HepG2 (cell line): ENCODE measurements around the gene NTRK2. TPM values are rescaled to one million over a fixed set of nuclear protein-coding genes. Genes with fewer than 3 reads are reported as not detected.

Source experiments
- ATAC-seq: fragments of 200-7000 bp; cut with Tn5 transposase; 3 replicates; pipeline ENCODE4 v1.9.1; 2020; ENCODE audit warnings: mild to moderate bottlenecking, moderate library complexity
- BruUV-seq: library from RNA; stranded (reverse); fragments of 400-500 nt; replicated peaks from 2 replicates; lab custom pipeline; 2021; lab: Mats Ljungman, UMichigan
- CTCF ChIA-PET: fragments of 300-600 bp; formaldehyde crosslinking; extraction: SDS; loops from one replicate; lab custom pipeline; 2021; ENCODE audit warnings: low total read pairs, inconsistent platforms, low intra/inter-chr PET ratio; lab: Yijun Ruan, JAX
- POLR2A ChIA-PET: fragments of 350-600 bp; sonication (Branson Sonifier 250); formaldehyde crosslinking; loops from one replicate; lab custom pipeline; 2020; ENCODE audit warnings: antibody characterized with exemption, inconsistent platforms; lab: Yijun Ruan, JAX
- DNase-seq: peaks from one replicate; pipeline ENCODE4 v3.0.0-alpha.2; 2015; ENCODE audit warnings: low spot score
- FAIRE-seq: peaks from 3 replicates; lab custom pipeline; 2011; peaks lifted over from hg19 to GRCh38; lab: Jason Lieb, UNC
- H2AFZ ChIP-seq: one replicate; pipeline ENCODE4 v1.6.1; 2011; ENCODE audit warnings: low read length, inconsistent platforms
- H3K27ac ChIP-seq: fragments of 300-600 bp; 3 replicates; pipeline ENCODE4 v1.8.0; 2011; ENCODE audit warnings: mixed run types, mild to moderate bottlenecking, mixed read lengths, low read length, inconsistent platforms; ENCODE audit not compliant: insufficient read depth; ENCODE audit errors: extremely low read length
- H3K27me3 ChIP-seq, 2 experiments: fragments of 200-600 bp in 1 of 2; 2 replicates in 1 of 2; 3 replicates in 1 of 2; pipeline versions ENCODE4 v1.6.0 to v1.8.0; 2011; ENCODE audit warnings: low read length in 2 of 2, mild to moderate bottlenecking in 2 of 2, moderate library complexity in 2 of 2, inconsistent platforms in 1 of 2; ENCODE audit not compliant: insufficient read depth in 2 of 2, control insufficient read depth in 1 of 2
- H3K36me3 ChIP-seq, 2 experiments: fragments of 200-600 bp in 1 of 2; replicated peaks in 1 of 2; 2 replicates in 1 of 2; 3 replicates in 1 of 2; pipeline versions ENCODE4 v1.5.1 to v1.8.0; 2011; ENCODE audit warnings: low read length in 2 of 2, inconsistent platforms in 1 of 2; ENCODE audit not compliant: insufficient read depth in 2 of 2, control insufficient read depth in 1 of 2
- H3K4me1 ChIP-seq: 2 replicates; pipeline ENCODE4 v1.5.1; 2012; ENCODE audit warnings: low read length, inconsistent platforms; ENCODE audit not compliant: insufficient read depth
- H3K4me2 ChIP-seq: 2 replicates; pipeline ENCODE4 v1.6.0; 2011; ENCODE audit warnings: low read depth, low read length, inconsistent platforms
- H3K4me3 ChIP-seq, 3 experiments: fragments of 200-600 bp in 1 of 3; sonication (generic), shearing (Covaris generic) in 1 of 3; replicated peaks in 1 of 3; 2 replicates each; pipeline ENCODE4 v1.5.1; 2011 to 2016; ENCODE audit warnings: low read length in 3 of 3, inconsistent platforms in 2 of 3, low read depth in 2 of 3, mild to moderate bottlenecking in 2 of 3, control low read depth in 1 of 3, mixed read lengths in 1 of 3; ENCODE audit not compliant: insufficient read depth in 1 of 3
- H3K79me2 ChIP-seq: one replicate; pipeline ENCODE4 v1.6.1; 2011; ENCODE audit warnings: low read length, inconsistent platforms; ENCODE audit not compliant: insufficient read depth
- H3K9ac ChIP-seq: 2 replicates; pipeline ENCODE4 v1.6.0; 2011; ENCODE audit warnings: mild to moderate bottlenecking, low read depth, low read length, inconsistent platforms; ENCODE audit not compliant: insufficient read depth
- H3K9me3 ChIP-seq: 2 replicates; pipeline ENCODE4 v1.5.1; 2012; ENCODE audit warnings: mild to moderate bottlenecking, low read length
- H4K20me1 ChIP-seq: 2 replicates; pipeline ENCODE4 v1.6.0; 2011; ENCODE audit warnings: inconsistent platforms, mild to moderate bottlenecking, low read length, moderate library complexity; ENCODE audit not compliant: insufficient read depth
- MIER2 ChIP-seq: IDR thresholded peaks from 2 replicates; pipeline ENCODE4 v1.6.1; 2016; ENCODE audit warnings: missing biosample characterization, missing genetic modification reagents
- MXD4 ChIP-seq: IDR thresholded peaks from 2 replicates; pipeline ENCODE4 v1.6.1; 2016; ENCODE audit warnings: mild to moderate bottlenecking, missing biosample characterization, missing genetic modification reagents
- RBM39 ChIP-seq: fragments of 200-400 bp; formaldehyde crosslinking; IDR thresholded peaks from one replicate; pipeline ENCODE4 v1.6.1; 2018; ENCODE audit warnings: antibody characterized with exemption, mild to moderate bottlenecking, low read depth, low read length; ENCODE audit not compliant: poor library complexity, severe bottlenecking
- ZNF235 ChIP-seq: sonication (generic); formaldehyde crosslinking; IDR thresholded peaks from 2 replicates; pipeline ENCODE4 v1.8.1; 2023; ENCODE audit warnings: mild to moderate bottlenecking, missing genetic modification reagents, borderline replicate concordance
- ZNF33A ChIP-seq: sonication (generic); formaldehyde crosslinking; IDR thresholded peaks from 2 replicates; pipeline ENCODE4 v1.5.1; 2020; ENCODE audit warnings: missing genetic modification reagents, mild to moderate bottlenecking, moderate library complexity, borderline replicate concordance
- WGBS: methylation state at CpG from one replicate; pipeline ENCODE4 v1.1.6; 2017; ENCODE audit warnings: low lambda C conversion rate; 5-methylcytosine and 5-hydroxymethylcytosine counted together
- in situ Hi-C: cut with HindIII; loops from 2 replicates; pipeline ENCODE4 v1.10.0; 2017; ENCODE audit warnings: low pct_unique_long_range_greater_than_20kb; ENCODE audit not compliant: extremely low pct_ligation_motif_present
- intact Hi-C: fragments of 100-400 bp; cut with micrococcal nuclease; formaldehyde crosslinking; loops from one replicate; pipeline ENCODE4 v1.10.0; 2022; ENCODE audit not compliant: unreplicated experiment
- polyA plus RNA-seq, 8 experiments: library from polyadenylated mRNA; depleted of rRNA in 3 of 8; stranded (reverse) in 7 of 8; unstranded in 1 of 8; fragments of >200 nt; fragmentation: Illumina TruSeq in 4 of 8; extraction: Trizol in 4 of 8; gene quantifications; 2 replicates each; pipeline versions ENCODE4 v1.2.1 to v1.2.3, GENCODE V29; 2011 to 2016; ENCODE audit warnings: low read depth in 4 of 8, missing spikeins in 1 of 8, mixed read lengths in 1 of 8; ENCODE audit not compliant: insufficient read depth in 1 of 8
- total RNA-seq, 5 experiments: library from RNA; depleted of rRNA; stranded (reverse); fragments of >200 nt; fragmentation: Illumina TruSeq; extraction: Trizol; gene quantifications; 2 replicates each; pipeline ENCODE4 v1.2.3, GENCODE V29; 2016; ENCODE audit warnings: low read depth in 1 of 5
- TF ChIP-seq, protein P1 (sequence below): sonication (generic); formaldehyde crosslinking; IDR thresholded peaks from one replicate; pipeline ENCODE4 v1.5.1; 2020; ENCODE audit warnings: mild to moderate bottlenecking, missing genetic modification reagents; ENCODE audit errors: not compliant biosample characterization
- TF ChIP-seq, protein P2 (sequence below): sonication (generic); formaldehyde crosslinking; IDR thresholded peaks from 2 replicates; pipeline ENCODE4 v1.5.1; 2020; ENCODE audit warnings: mild to moderate bottlenecking, missing genetic modification reagents, moderate library complexity
- TF ChIP-seq, protein P3 (sequence below): sonication (generic); formaldehyde crosslinking; IDR thresholded peaks from 2 replicates; pipeline ENCODE4 v1.4.0; 2020; ENCODE audit warnings: missing genetic modification reagents
- TF ChIP-seq, protein P4 (sequence below): sonication (generic); formaldehyde crosslinking; IDR thresholded peaks from 2 replicates; pipeline ENCODE4 v1.5.1; 2020; ENCODE audit warnings: missing genetic modification reagents, mild to moderate bottlenecking, borderline replicate concordance

Gene NTRK2
- total and polyA plus RNA-seq, 2 of the 13 experiments (the other 11 are each of a cell fraction or from before 2014, with no cell fraction given): not detected

DNA sequence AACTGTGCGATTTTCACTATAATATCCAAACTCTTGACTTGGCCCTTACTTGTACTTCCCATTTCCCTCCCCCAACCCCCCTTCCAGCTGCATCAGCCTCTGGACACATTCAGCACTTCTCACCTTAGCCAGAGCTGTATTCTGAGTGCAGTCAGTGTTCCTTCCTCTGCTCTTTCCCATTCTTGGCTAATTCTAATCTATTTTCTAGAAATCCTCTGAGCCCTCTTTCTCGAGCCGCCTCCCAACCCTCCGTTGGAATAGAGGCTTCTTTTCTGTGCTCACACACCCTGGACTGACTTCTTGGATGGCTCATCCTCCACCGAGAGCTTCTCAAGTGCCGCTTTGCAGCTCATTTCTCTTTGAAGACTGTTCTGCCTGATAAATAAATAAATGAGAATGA lies 188.8 kb downstream of the NTRK2 start:
- WGBS: 3% methylated on average over 6 of the region's 6 CpGs
- no peaks in the 10 kb centered on the region for H3K36me3 ChIP-seq
- no peak for FAIRE-seq
- H3K27ac ChIP-seq: no peak overlapping the region
- in situ Hi-C loops: no loop called here
- no peak for ATAC-seq
- no peak overlapping the region for H3K4me3 ChIP-seq
- H2AFZ ChIP-seq: no peak overlapping the region
- 0 out of 5 replicates have a peak, but pooled peaks cover 0 to 6% of the 10 kb centered on the region in 2 experiments for H3K27me3 ChIP-seq
- H3K9ac ChIP-seq: no peak overlapping the region
- no peaks in the 10 kb centered on the region for H3K79me2 ChIP-seq
- no peaks in the 10 kb centered on the region for H3K4me1 ChIP-seq
- ChIA-PET POLR2A (no interaction called here), CTCF (no interaction called here)
- DNase-seq: no peak
- H3K4me2 ChIP-seq: no peak overlapping the region
- intact Hi-C loops: no loop called here
- no peaks in the 10 kb centered on the region for H4K20me1 ChIP-seq
- H3K9me3 ChIP-seq: no peaks in the 10 kb centered on the region
- no TSS peak for BruUV-seq
- TF ChIP-seq, protein P1, sequence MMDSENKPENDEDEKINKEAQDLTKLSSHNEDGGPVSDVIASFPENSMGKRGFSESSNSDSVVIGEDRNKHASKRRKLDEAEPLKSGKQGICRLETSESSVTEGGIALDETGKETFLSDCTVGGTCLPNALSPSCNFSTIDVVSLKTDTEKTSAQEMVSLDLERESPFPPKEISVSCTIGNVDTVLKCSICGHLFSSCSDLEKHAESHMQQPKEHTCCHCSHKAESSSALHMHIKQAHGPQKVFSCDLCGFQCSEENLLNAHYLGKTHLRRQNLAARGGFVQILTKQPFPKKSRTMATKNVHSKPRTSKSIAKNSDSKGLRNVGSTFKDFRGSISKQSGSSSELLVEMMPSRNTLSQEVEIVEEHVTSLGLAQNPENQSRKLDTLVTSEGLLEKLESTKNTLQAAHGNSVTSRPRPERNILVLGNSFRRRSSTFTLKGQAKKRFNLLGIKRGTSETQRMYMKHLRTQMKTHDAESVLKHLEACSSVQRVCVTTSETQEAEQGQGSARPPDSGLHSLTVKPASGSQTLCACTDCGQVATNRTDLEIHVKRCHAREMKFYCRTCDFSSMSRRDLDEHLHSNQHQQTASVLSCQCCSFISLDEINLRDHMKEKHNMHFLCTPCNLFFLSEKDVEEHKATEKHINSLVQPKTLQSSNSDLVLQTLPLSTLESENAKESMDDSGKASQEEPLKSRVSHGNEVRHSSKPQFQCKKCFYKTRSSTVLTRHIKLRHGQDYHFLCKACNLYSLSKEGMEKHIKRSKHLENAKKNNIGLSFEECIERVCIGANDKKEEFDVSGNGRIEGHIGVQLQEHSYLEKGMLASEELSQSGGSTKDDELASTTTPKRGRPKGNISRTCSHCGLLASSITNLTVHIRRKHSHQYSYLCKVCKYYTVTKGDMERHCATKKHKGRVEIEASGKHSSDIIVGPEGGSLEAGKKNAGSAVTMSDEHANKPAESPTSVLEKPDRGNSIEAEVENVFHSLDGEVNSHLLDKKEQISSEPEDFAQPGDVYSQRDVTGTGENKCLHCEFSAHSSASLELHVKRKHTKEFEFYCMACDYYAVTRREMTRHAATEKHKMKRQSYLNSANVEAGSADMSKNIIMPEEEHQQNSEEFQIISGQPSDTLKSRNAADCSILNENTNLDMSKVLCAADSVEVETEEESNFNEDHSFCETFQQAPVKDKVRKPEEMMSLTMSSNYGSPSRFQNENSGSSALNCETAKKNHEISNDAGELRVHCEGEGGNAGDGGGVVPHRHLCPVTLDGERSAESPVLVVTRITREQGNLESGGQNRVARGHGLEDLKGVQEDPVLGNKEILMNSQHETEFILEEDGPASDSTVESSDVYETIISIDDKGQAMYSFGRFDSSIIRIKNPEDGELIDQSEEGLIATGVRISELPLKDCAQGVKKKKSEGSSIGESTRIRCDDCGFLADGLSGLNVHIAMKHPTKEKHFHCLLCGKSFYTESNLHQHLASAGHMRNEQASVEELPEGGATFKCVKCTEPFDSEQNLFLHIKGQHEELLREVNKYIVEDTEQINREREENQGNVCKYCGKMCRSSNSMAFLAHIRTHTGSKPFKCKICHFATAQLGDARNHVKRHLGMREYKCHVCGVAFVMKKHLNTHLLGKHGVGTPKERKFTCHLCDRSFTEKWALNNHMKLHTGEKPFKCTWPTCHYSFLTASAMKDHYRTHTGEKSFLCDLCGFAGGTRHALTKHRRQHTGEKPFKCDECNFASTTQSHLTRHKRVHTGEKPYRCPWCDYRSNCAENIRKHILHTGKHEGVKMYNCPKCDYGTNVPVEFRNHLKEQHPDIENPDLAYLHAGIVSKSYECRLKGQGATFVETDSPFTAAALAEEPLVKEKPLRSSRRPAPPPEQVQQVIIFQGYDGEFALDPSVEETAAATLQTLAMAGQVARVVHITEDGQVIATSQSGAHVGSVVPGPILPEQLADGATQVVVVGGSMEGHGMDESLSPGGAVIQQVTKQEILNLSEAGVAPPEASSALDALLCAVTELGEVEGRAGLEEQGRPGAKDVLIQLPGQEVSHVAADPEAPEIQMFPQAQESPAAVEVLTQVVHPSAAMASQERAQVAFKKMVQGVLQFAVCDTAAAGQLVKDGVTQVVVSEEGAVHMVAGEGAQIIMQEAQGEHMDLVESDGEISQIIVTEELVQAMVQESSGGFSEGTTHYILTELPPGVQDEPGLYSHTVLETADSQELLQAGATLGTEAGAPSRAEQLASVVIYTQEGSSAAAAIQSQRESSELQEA (CRISPR knock-in tag): no peak
- no peak for TF ChIP-seq ZNF235
- no peak for TF ChIP-seq RBM39
- TF ChIP-seq, protein P2, sequence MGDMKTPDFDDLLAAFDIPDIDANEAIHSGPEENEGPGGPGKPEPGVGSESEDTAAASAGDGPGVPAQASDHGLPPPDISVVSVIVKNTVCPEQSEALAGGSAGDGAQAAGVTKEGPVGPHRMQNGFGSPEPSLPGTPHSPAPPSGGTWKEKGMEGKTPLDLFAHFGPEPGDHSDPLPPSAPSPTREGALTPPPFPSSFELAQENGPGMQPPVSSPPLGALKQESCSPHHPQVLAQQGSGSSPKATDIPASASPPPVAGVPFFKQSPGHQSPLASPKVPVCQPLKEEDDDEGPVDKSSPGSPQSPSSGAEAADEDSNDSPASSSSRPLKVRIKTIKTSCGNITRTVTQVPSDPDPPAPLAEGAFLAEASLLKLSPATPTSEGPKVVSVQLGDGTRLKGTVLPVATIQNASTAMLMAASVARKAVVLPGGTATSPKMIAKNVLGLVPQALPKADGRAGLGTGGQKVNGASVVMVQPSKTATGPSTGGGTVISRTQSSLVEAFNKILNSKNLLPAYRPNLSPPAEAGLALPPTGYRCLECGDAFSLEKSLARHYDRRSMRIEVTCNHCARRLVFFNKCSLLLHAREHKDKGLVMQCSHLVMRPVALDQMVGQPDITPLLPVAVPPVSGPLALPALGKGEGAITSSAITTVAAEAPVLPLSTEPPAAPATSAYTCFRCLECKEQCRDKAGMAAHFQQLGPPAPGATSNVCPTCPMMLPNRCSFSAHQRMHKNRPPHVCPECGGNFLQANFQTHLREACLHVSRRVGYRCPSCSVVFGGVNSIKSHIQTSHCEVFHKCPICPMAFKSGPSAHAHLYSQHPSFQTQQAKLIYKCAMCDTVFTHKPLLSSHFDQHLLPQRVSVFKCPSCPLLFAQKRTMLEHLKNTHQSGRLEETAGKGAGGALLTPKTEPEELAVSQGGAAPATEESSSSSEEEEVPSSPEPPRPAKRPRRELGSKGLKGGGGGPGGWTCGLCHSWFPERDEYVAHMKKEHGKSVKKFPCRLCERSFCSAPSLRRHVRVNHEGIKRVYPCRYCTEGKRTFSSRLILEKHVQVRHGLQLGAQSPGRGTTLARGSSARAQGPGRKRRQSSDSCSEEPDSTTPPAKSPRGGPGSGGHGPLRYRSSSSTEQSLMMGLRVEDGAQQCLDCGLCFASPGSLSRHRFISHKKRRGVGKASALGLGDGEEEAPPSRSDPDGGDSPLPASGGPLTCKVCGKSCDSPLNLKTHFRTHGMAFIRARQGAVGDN (CRISPR knock-in tag): no peak
- no peak for TF ChIP-seq MXD4 (CRISPR knock-in tag)
- TF ChIP-seq, protein P3, sequence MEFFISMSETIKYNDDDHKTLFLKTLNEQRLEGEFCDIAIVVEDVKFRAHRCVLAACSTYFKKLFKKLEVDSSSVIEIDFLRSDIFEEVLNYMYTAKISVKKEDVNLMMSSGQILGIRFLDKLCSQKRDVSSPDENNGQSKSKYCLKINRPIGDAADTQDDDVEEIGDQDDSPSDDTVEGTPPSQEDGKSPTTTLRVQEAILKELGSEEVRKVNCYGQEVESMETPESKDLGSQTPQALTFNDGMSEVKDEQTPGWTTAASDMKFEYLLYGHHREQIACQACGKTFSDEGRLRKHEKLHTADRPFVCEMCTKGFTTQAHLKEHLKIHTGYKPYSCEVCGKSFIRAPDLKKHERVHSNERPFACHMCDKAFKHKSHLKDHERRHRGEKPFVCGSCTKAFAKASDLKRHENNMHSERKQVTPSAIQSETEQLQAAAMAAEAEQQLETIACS (CRISPR knock-in tag): no peak
- TF ChIP-seq, protein P4, sequence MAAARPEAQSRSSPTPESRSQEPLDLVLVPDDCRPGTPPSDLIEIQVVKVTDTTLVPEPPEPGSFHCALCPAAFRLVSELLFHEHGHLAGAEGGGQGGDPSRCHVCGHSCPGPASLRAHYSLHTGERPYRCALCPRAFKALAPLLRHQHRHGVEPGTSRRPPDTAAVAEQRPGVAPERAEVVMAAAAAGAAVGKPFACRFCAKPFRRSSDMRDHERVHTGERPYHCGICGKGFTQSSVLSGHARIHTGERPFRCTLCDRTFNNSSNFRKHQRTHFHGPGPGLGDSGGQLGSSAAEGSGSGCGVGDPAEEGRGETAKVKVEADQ (CRISPR knock-in tag): no peak
- TF ChIP-seq ZNF33A: no peak
- TF ChIP-seq MIER2 (CRISPR knock-in tag): no peak
